ENCODE data around the gene RNF181.

DNA sequence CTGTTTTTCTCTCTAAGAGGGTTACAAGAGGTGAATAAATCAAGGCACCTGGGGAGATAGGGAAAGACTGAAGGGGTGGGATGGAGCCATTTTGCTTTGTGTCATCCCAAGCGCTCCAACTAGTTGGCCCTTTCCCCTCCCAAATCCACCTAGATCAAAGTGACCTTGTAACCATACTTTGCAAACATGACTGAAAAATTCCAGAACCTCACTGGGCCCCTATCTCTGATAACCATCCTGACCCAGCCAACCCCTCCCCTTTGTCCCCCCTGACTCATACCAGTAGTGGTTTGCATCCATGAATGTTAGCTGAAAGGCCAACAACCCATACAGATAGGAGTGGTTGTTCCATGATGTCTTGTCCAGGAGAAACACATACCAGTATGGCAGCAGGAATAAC, 37.4 kb upstream of the RNF181 start:
- TF ChIP-seq CTCF (conservative IDR thresholded peaks at IDR 0.05 in 1 of 2, IDR thresholded peaks at IDR 0.05 in 1 of 2; ENCODE audit: extremely low read depth in 1 of 2, insufficient read depth in 1 of 2, low read depth in 1 of 2, low read length in 2 of 2) (no peak), EZH2 (IDR thresholded peaks at IDR 0.05; ENCODE audit: borderline replicate concordance, low read length) (no peak)

Data from mammary epithelial cell (primary cell).